ENCODE results near the gene DTWD2.
"Not testable (repeated sequence)": the region's sequence is repeated elsewhere in the genome, so short reads cannot be mapped to it uniquely, and the experiment has no call there.

DNA sequence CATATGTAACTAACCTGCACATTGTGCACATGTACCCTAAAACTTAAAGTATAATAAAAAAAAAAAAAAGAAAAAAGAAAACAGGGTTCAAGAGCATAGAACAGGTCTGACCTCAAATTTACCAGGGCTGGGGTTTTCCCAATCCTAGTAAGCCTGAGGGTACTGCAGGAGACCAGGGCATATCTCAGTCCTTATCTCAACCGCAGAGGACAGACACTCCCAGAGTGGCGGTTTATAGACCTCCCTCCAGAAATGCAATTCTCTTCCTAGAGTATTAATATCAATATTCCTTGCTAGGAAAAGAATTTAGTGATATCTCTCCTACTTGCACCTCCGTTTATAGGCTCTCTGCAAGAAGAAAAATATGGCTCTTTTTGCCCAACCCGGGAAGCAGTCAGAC, 136.6 kb downstream of the DTWD2 start:
- TF ChIP-seq CTCF, POLR2A (IDR thresholded peaks at IDR 0.05): not testable (repeated sequence)

Measured in right lobe of liver (tissue), 4 donors.